CD4-positive, alpha-beta T cell (primary cell): Measurements from ENCODE around the gene ADGRA1. TPM values are rescaled to one million over a fixed set of nuclear protein-coding genes. Genes with fewer than 3 reads are reported as not detected.

Source experiments
- ATAC-seq: fragments of 200-7000 bp; cut with Tn5 transposase; one replicate; pipeline ENCODE4 v1.10.0; 2022; ENCODE audit warnings: mild to moderate bottlenecking; ENCODE audit not compliant: poor library complexity
- CTCF ChIA-PET: fragments of 350-600 bp; sonication (Branson Sonifier 250); formaldehyde crosslinking; loops from one replicate; lab custom pipeline; 2021; ENCODE audit warnings: antibody characterized with exemption, inconsistent platforms; lab: Charles Lee
- POLR2A ChIA-PET: fragments of 350-600 bp; sonication (Branson Sonifier 250); formaldehyde crosslinking; loops from one replicate; lab custom pipeline; 2021; ENCODE audit warnings: antibody characterized with exemption, inconsistent platforms; lab: Charles Lee
- DNase-seq, 14 experiments: peaks; one replicate each; pipeline ENCODE4 v3.0.0-alpha.2; 2013 to 2020; ENCODE audit warnings: mixed read lengths in 2 of 14
- H3K27ac ChIP-seq, 2 donors: one replicate each; pipeline versions ENCODE4 v1.5.1 to v1.7.0; 2013; ENCODE audit warnings: low read length in 2 of 2, low read depth in 1 of 2, mild to moderate bottlenecking in 1 of 2
- H3K27me3 ChIP-seq, 2 experiments: 1 replicate in 1 of 2; 2 replicates in 1 of 2; pipeline versions ENCODE4 v1.6.1 to v1.7.0; 2013; ENCODE audit warnings: low read length in 2 of 2, control low read depth in 1 of 2, mild to moderate bottlenecking in 1 of 2, moderate library complexity in 1 of 2; ENCODE audit not compliant: insufficient read depth in 2 of 2, control insufficient read depth in 1 of 2
- H3K36me3 ChIP-seq: one replicate; pipeline ENCODE4 v1.6.1; 2013; ENCODE audit warnings: low read length, control low read depth; ENCODE audit not compliant: insufficient read depth
- H3K4me1 ChIP-seq: one replicate; pipeline ENCODE4 v1.6.1; 2013; ENCODE audit warnings: low read length, control low read depth; ENCODE audit not compliant: insufficient read depth
- H3K4me3 ChIP-seq: one replicate; pipeline ENCODE4 v1.5.1; 2013; ENCODE audit warnings: mild to moderate bottlenecking, low read length, moderate library complexity
- H3K9me3 ChIP-seq, 2 experiments: 1 replicate in 1 of 2; 2 replicates in 1 of 2; pipeline versions ENCODE4 v1.6.1 to v1.7.0; 2013; ENCODE audit warnings: low read length in 2 of 2, mild to moderate bottlenecking in 2 of 2, control low read depth in 1 of 2, moderate library complexity in 1 of 2; ENCODE audit not compliant: control insufficient read depth in 1 of 2, insufficient read depth in 1 of 2
- H3K27ac Mint-ChIP-seq: one replicate; pipeline ENCODE4 v1.8.0; 2020; ENCODE audit warnings: mixed read lengths
- H3K27me3 Mint-ChIP-seq: one replicate; pipeline ENCODE4 v1.8.0; 2021; ENCODE audit warnings: mixed read lengths
- H3K36me3 Mint-ChIP-seq: one replicate; pipeline ENCODE4 v1.8.0; 2021; ENCODE audit warnings: low read depth, mixed read lengths
- H3K4me1 Mint-ChIP-seq: one replicate; pipeline ENCODE4 v1.8.0; 2021; ENCODE audit warnings: low read depth, mixed read lengths
- H3K4me3 Mint-ChIP-seq: one replicate; pipeline ENCODE4 v1.8.0; 2020; ENCODE audit warnings: mild to moderate bottlenecking, mixed read lengths
- H3K9me3 Mint-ChIP-seq: one replicate; pipeline ENCODE4 v1.8.0; 2020; ENCODE audit warnings: mixed read lengths
- CTCF ChIP-seq: fragments of 200-600 bp; IDR thresholded peaks from one replicate; pipeline ENCODE4 v1.8.0; 2022; ENCODE audit warnings: antibody characterized with exemption, mild to moderate bottlenecking
- intact Hi-C, 2 experiments: fragments of 100-400 bp; cut with DNase I in 1 of 2; cut with micrococcal nuclease in 1 of 2; formaldehyde crosslinking; loops; one replicate each; pipeline versions ENCODE4 v1.15.1 to v1.9.0; 2023 to 2025; cut with DNase I, micrococcal nuclease
- total RNA-seq, 174 experiments: library from RNA in 2 of 174; stranded (reverse) in 2 of 174; gene quantifications; one replicate each; pipeline ENCODE4 v1.2.3 and lab custom pipeline; 2021 to 2026

ADGRA1 gene
- total RNA-seq, 2 experiments from 2014 or later: not detected

- Histone ChIP-seq H3K27me3 (no peaks in the 10 kb centered on the region), H3K27ac (no peak overlapping the region), H3K9me3 (peaks cover 0 to 25% of the 10 kb centered on the region in 2 experiments), H3K36me3 (no peaks in the 10 kb centered on the region), H3K4me3 (no peak overlapping the region), H3K4me1 (no peaks in the 10 kb centered on the region)
- intact Hi-C loops: no loop called here
- Mint-ChIP-seq H3K27me3 (no peaks in the 10 kb centered on the region), H3K9me3 (no peaks in the 10 kb centered on the region), H3K4me3 (no peak overlapping the region), H3K27ac (no peak overlapping the region), H3K4me1 (no peaks in the 10 kb centered on the region), H3K36me3 (no peaks in the 10 kb centered on the region)
- ChIA-PET CTCF (no interaction called here), POLR2A (no interaction called here)
- TF ChIP-seq CTCF: no peak
- ATAC-seq (no peak), DNase-seq (no peak)
Observed at GRCh38 chr10:133076274-133077038, 11.3 kb upstream of the ADGRA1 start.

- DNase-seq (no peak), ATAC-seq (no peak)
- Mint-ChIP-seq H3K27me3 (no peaks in the 10 kb centered on the region), H3K27ac (no peak overlapping the region), H3K4me3 (no peak overlapping the region), H3K9me3 (no peaks in the 10 kb centered on the region), H3K4me1 (no peaks in the 10 kb centered on the region), H3K36me3 (no peaks in the 10 kb centered on the region)
- POLR2A ChIA-PET: no interaction called here
- intact Hi-C loops: no loop called here
- Histone ChIP-seq H3K27me3 (peaks cover 0 to 2% of the 10 kb centered on the region in 2 experiments), H3K27ac (no peak overlapping the region), H3K9me3 (peaks cover 0 to 25% of the 10 kb centered on the region in 2 experiments), H3K4me3 (no peak overlapping the region), H3K4me1 (no peaks in the 10 kb centered on the region), H3K36me3 (no peaks in the 10 kb centered on the region)
- no peak for TF ChIP-seq CTCF
- CTCF ChIA-PET: no interaction called here
Observed at GRCh38 chr10:133079836-133080682, 7.7 kb upstream of the ADGRA1 start.

- TF ChIP-seq CTCF: no peak
- H3K36me3 ChIP-seq: no peaks in the 10 kb centered on the region
- intact Hi-C loops: no loop called here
- ATAC-seq (no peak), DNase-seq (no peak)
- H3K4me1 ChIP-seq: no peaks in the 10 kb centered on the region
- ChIA-PET CTCF (no interaction called here), POLR2A (no interaction called here)
- H3K27me3 Mint-ChIP-seq: no peaks in the 10 kb centered on the region
- H3K9me3 Mint-ChIP-seq: no peaks in the 10 kb centered on the region
- no peaks in the 10 kb centered on the region for H3K36me3 Mint-ChIP-seq
- no peak overlapping the region for H3K4me3 ChIP-seq
- no peak overlapping the region for H3K27ac Mint-ChIP-seq
- H3K9me3 ChIP-seq: peaks cover 0 to 22% of the 10 kb centered on the region in 2 experiments
- H3K4me3 Mint-ChIP-seq: no peak overlapping the region
- peaks cover 0 to 8% of the 10 kb centered on the region in 2 experiments for H3K27me3 ChIP-seq
- H3K27ac ChIP-seq: no peak overlapping the region
- H3K4me1 Mint-ChIP-seq: no peaks in the 10 kb centered on the region
Observed at GRCh38 chr10:133080683-133081040, 7.1 kb upstream of the ADGRA1 start.
